ENCODE measurements around the gene EFCAB11.

GRCh38 chr14:89884761-89885160, 69.8 kb downstream of the EFCAB11 start:
- TF ChIP-seq CTCF (IDR thresholded peaks at IDR 0.05; ENCODE audit: control extremely low read depth in 1 of 3, insufficient read depth in 1 of 3, low read depth in 1 of 3, low read length in 3 of 3): no peak
- TF ChIP-seq PHF8 (conservative IDR thresholded peaks at IDR 0.05; ENCODE audit: low read depth, low read length): no peak
- TF ChIP-seq EP300 (IDR thresholded peaks at IDR 0.05; ENCODE audit: borderline replicate concordance in 1 of 2, low read depth in 2 of 2, low read length in 2 of 2): no peak
- no peak for TF ChIP-seq SP1 (IDR thresholded peaks at IDR 0.05; ENCODE audit: low read depth, low read length)
- no peak for TF ChIP-seq TAF1 (IDR thresholded peaks at IDR 0.05; ENCODE audit: low read depth, low read length)
